T-helper 2 cell treated with Interferon-gamma antibody and Interleukin-4, amounts not matched to agents 5 μg/mL and 100 μg/mL, for 36 hours (primary cell): ENCODE data around the gene TRAPPC8.
"Not testable (repeated sequence)": the region's sequence is repeated elsewhere in the genome, so short reads cannot be mapped to it uniquely, and the experiment has no call there.

Experiments used
- DNase-seq: peaks from one replicate; pipeline ENCODE4 v3.0.0; 2021; ENCODE audit warnings: low spot score
- H3K27ac Mint-ChIP-seq: one replicate; pipeline ENCODE4 v1.8.0; 2021; ENCODE audit warnings: mild to moderate bottlenecking, mixed read lengths
- H3K27me3 Mint-ChIP-seq: one replicate; pipeline ENCODE4 v1.8.0; 2021; ENCODE audit warnings: low read depth, mixed read lengths
- H3K36me3 Mint-ChIP-seq: one replicate; pipeline ENCODE4 v1.8.0; 2021; ENCODE audit warnings: low read depth, mixed read lengths
- H3K4me1 Mint-ChIP-seq: one replicate; pipeline ENCODE4 v1.8.0; 2021; ENCODE audit warnings: low read depth, mixed read lengths
- H3K4me3 Mint-ChIP-seq: one replicate; pipeline ENCODE4 v1.8.0; 2022; ENCODE audit warnings: mild to moderate bottlenecking, moderate library complexity, mixed read lengths
- H3K9me3 Mint-ChIP-seq: one replicate; pipeline ENCODE4 v1.8.0; 2021; ENCODE audit warnings: mixed read lengths

Gene TRAPPC8

GRCh38 chr18:31810336-31811130, 132.4 kb downstream of the TRAPPC8 start:
- not testable (repeated sequence) for H3K4me3 Mint-ChIP-seq, H3K36me3 Mint-ChIP-seq, H3K27me3 Mint-ChIP-seq, H3K9me3 Mint-ChIP-seq, DNase-seq, H3K27ac Mint-ChIP-seq, H3K4me1 Mint-ChIP-seq

DNA sequence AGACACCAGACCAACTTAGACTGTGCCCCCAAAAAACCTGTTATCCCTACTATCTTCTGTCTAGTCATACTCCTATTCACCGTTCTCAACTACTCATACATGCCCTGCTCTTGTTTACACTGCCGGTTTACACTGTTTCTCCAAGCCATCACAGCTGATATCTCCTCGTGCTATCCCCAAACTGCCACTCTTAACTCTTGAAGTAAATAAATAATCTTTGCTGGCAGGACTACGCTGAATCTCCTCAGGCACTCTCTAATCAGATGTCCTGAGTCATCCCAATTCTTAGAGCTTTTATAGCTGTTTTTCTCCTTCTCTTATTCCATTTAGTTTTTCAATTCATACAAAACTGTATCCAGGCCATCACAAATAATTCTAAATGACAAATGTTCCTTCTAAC, 133.9 kb downstream of the TRAPPC8 start:
- not testable (repeated sequence) for DNase-seq, H3K4me1 Mint-ChIP-seq, H3K27ac Mint-ChIP-seq, H3K4me3 Mint-ChIP-seq, H3K9me3 Mint-ChIP-seq, H3K27me3 Mint-ChIP-seq, H3K36me3 Mint-ChIP-seq

DNA sequence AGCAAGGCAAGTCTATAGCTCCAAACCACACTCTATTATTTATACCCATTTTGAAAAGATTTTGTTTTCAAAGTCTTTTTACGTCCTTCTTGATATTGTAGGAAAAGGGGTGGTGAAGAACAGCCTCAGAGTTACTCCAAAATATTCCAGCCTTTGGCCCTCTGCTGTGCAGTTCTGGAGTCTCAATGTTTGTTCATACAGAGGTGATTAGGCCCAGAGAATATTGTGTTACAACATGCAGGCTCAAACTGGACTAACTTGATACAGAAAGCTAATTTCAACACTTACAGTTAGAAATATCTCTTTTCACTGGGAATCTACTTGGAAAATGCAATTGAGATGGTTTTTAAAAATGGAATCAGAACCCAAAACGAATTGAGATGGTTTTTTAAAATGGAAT, 141.8 kb downstream of the TRAPPC8 start:
- no peaks in the 10 kb centered on the region for H3K9me3 Mint-ChIP-seq
- no peak overlapping the region for H3K27ac Mint-ChIP-seq
- no peak for DNase-seq
- no peaks in the 10 kb centered on the region for H3K27me3 Mint-ChIP-seq
- no peaks in the 10 kb centered on the region for H3K4me1 Mint-ChIP-seq
- no peaks in the 10 kb centered on the region for H3K36me3 Mint-ChIP-seq
- no peak overlapping the region for H3K4me3 Mint-ChIP-seq

- H3K27ac Mint-ChIP-seq, H3K4me1 Mint-ChIP-seq, H3K4me3 Mint-ChIP-seq, H3K9me3 Mint-ChIP-seq, H3K36me3 Mint-ChIP-seq, DNase-seq, H3K27me3 Mint-ChIP-seq: not testable (repeated sequence)
Observed at GRCh38 chr18:31799257-31799656, 143.7 kb downstream of the TRAPPC8 start.

- Mint-ChIP-seq H3K4me1 (no peaks in the 10 kb centered on the region), H3K27ac (no peak overlapping the region), H3K9me3 (no peaks in the 10 kb centered on the region), H3K4me3 (no peak overlapping the region), H3K36me3 (no peaks in the 10 kb centered on the region), H3K27me3 (no peaks in the 10 kb centered on the region)
- DNase-seq, result no peak
Observed at GRCh38 chr18:31798399-31798798, 144.5 kb downstream of the TRAPPC8 start.

- Mint-ChIP-seq H3K36me3 (no peaks in the 10 kb centered on the region), H3K9me3 (no peaks in the 10 kb centered on the region), H3K27me3 (no peaks in the 10 kb centered on the region), H3K4me3 (no peak overlapping the region), H3K27ac (no peak overlapping the region), H3K4me1 (no peaks in the 10 kb centered on the region)
- no peak for DNase-seq
Observed at GRCh38 chr18:31795747-31796146, 147.2 kb downstream of the TRAPPC8 start.

GRCh38 chr18:31793531-31793930, 149.4 kb downstream of the TRAPPC8 start:
- no peaks in the 10 kb centered on the region for H3K4me1 Mint-ChIP-seq
- H3K27me3 Mint-ChIP-seq, result no peaks in the 10 kb centered on the region
- no peaks in the 10 kb centered on the region for H3K36me3 Mint-ChIP-seq
- DNase-seq, result no peak
- H3K9me3 Mint-ChIP-seq, result no peaks in the 10 kb centered on the region
- no peak overlapping the region for H3K4me3 Mint-ChIP-seq
- H3K27ac Mint-ChIP-seq, result no peak overlapping the region

- Mint-ChIP-seq H3K27me3 (no peaks in the 10 kb centered on the region), H3K36me3 (no peaks in the 10 kb centered on the region), H3K4me3 (no peak overlapping the region), H3K9me3 (no peaks in the 10 kb centered on the region), H3K27ac (no peak overlapping the region), H3K4me1 (no peaks in the 10 kb centered on the region)
- no peak for DNase-seq
Observed at GRCh38 chr18:31792580-31792911, 150.4 kb downstream of the TRAPPC8 start.

- H3K9me3 Mint-ChIP-seq, result no peaks in the 10 kb centered on the region
- H3K36me3 Mint-ChIP-seq, result no peaks in the 10 kb centered on the region
- no peak overlapping the region for H3K27ac Mint-ChIP-seq
- no peaks in the 10 kb centered on the region for H3K27me3 Mint-ChIP-seq
- no peaks in the 10 kb centered on the region for H3K4me1 Mint-ChIP-seq
- no peak overlapping the region for H3K4me3 Mint-ChIP-seq
- no peak for DNase-seq
Observed at GRCh38 chr18:31791817-31792579, 150.9 kb downstream of the TRAPPC8 start.

GRCh38 chr18:31789409-31789808, 153.5 kb downstream of the TRAPPC8 start:
- Mint-ChIP-seq H3K27me3 (no peaks in the 10 kb centered on the region), H3K4me3 (no peak overlapping the region), H3K27ac (no peak overlapping the region), H3K36me3 (no peaks in the 10 kb centered on the region), H3K9me3 (no peaks in the 10 kb centered on the region), H3K4me1 (no peaks in the 10 kb centered on the region)
- DNase-seq, result no peak

DNA sequence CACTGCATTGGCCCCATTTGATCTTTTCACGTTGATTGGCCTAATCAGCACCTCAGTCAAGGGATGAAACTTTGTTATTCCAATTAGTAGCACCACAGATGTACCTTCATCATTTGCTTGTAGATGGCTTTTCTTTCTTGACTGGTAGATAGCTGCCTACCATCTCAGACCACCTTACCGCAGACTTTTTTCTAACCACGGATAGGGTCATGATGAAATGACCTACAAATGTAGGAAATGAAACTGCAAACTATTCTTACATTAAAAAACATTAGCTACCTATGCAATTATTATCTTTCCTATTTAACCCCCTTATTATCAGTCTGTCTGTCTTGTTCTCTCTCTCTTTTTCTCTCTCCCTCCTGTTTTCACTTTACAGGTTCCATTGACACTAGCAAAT, 159.9 kb downstream of the TRAPPC8 start:
- Mint-ChIP-seq H3K27me3 (peaks cover 2% of the 10 kb centered on the region), H3K4me3 (no peak overlapping the region), H3K36me3 (no peaks in the 10 kb centered on the region), H3K27ac (no peak overlapping the region), H3K9me3 (peaks cover 16% of the 10 kb centered on the region), H3K4me1 (no peaks in the 10 kb centered on the region)
- DNase-seq, result no peak
